ENCODE measurements around the gene ARL5C.

The ARL5C gene

DNA sequence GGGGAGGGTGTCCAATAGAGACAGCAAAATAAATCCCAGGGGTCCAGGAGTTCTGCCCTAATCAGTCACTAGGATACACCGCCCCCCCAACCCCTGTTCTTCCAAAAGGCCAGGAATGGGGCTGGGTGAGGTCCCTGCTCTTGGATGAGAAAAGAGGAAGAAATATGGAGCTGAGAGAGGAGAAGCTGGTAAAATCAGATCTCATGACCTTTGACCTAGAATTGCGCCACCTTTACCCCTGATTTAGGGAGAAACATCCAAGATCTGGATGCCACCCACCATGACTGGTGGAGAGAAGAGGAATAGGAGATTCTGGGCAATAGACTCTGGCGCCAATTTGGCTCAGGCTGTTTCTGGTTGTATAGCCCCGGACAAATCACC, 32.2 kb upstream of the ARL5C start:
- H3K4me3 ChIP-seq (ENCODE audit: low read length): peak overlapping the region; percentile 81
- TF ChIP-seq CTCF (conservative IDR thresholded peaks at IDR 0.05; ENCODE audit: low read length): no peak
- DNase-seq (ENCODE audit: low read depth): no peak

GRCh38 chr17:39197380-39198185, 31.6 kb upstream of the ARL5C start, which contains the start of gene CACNB1:
TSS of gene CACNB1 (minus strand) at chr17:39197669. CDS start at chr17:39197495, 174 bp downstream.
- DNase-seq (ENCODE audit: low read depth): peak; percentile 69
- peak within 1 kb of the TSS; percentile 81 for H3K4me3 ChIP-seq (ENCODE audit: low read length)
- TF ChIP-seq CTCF (conservative IDR thresholded peaks at IDR 0.05; ENCODE audit: low read length): no peak

GRCh38 chr17:39196808-39197291, 30.9 kb upstream of the ARL5C start:
- TF ChIP-seq CTCF (conservative IDR thresholded peaks at IDR 0.05; ENCODE audit: low read length): no peak
- peak overlapping the region; percentile 81 for H3K4me3 ChIP-seq (ENCODE audit: low read length)
- peak; percentile 28 for DNase-seq (ENCODE audit: low read depth)

GRCh38 chr17:39196241-39196807, 30.4 kb upstream of the ARL5C start:
- TF ChIP-seq CTCF (conservative IDR thresholded peaks at IDR 0.05; ENCODE audit: low read length): no peak
- peak overlapping the region; percentile 81 for H3K4me3 ChIP-seq (ENCODE audit: low read length)
- DNase-seq (ENCODE audit: low read depth): peak; percentile 17

DNA sequence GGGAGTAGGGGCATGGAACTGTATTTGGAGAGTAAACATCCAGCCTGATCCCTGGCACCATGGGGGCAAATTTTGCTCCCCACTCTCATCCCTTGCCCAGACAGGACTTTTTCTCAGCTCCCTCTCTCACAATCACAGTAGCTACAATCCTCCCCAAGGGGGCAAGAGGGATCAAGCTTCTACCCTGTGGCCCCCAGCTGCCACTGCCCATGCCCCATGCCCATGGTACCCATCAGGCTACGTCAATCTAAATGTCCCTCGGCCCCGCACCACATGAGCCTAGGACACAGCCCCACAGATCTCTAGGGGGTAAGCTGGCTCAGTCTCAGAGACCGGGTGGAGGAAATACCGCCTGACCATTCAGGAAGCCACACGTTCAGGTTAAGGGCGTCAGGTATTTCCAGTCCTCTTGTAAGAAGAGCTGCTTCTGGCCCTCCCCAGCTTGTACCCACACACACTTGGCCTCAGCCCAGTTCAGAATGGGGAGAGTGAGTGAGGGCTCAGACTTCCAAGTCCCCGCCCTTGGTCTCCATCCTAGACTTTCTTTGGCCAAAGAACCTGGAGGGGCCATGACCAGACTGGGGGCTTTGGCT, 29.7 kb upstream of the ARL5C start:
- H3K4me3 ChIP-seq (ENCODE audit: low read length): peak overlapping the region; percentile 81
- no peak for TF ChIP-seq CTCF (conservative IDR thresholded peaks at IDR 0.05; ENCODE audit: low read length)
- DNase-seq (ENCODE audit: low read depth): no peak

- no peak for TF ChIP-seq CTCF (conservative IDR thresholded peaks at IDR 0.05; ENCODE audit: low read length)
- DNase-seq (ENCODE audit: low read depth): no peak
- peak overlapping the region; percentile 81 for H3K4me3 ChIP-seq (ENCODE audit: low read length)
Measured at GRCh38 chr17:39194985-39195524, 29.1 kb upstream of the ARL5C start.
